ENCODE measurements around the gene DAZAP1.

Gene DAZAP1

DNA sequence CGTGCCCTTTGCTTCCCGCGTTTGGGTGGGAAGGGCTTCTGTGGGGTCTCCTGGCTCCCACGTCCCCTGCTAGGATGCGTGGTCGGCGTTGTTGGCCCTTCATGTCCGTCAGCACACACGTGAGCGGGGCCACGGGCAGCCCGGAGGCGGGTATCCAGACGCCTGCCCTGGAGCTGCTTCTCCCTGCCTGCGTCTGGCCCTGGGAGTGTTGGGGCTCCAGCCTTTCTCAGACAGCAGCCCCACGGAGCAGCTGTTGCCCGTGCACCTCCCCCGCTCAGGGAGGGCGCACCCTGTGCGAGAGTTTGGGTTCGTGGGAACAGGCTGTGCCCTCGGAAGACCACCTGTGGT, 14.5 kb downstream of the DAZAP1 start:
- TF ChIP-seq, protein P1, sequence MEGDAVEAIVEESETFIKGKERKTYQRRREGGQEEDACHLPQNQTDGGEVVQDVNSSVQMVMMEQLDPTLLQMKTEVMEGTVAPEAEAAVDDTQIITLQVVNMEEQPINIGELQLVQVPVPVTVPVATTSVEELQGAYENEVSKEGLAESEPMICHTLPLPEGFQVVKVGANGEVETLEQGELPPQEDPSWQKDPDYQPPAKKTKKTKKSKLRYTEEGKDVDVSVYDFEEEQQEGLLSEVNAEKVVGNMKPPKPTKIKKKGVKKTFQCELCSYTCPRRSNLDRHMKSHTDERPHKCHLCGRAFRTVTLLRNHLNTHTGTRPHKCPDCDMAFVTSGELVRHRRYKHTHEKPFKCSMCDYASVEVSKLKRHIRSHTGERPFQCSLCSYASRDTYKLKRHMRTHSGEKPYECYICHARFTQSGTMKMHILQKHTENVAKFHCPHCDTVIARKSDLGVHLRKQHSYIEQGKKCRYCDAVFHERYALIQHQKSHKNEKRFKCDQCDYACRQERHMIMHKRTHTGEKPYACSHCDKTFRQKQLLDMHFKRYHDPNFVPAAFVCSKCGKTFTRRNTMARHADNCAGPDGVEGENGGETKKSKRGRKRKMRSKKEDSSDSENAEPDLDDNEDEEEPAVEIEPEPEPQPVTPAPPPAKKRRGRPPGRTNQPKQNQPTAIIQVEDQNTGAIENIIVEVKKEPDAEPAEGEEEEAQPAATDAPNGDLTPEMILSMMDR (IDR thresholded peaks at IDR 0.05) = no peak
- H3K27ac ChIP-seq = no peak overlapping the region
- no peak overlapping the region for H3K4me3 ChIP-seq
- no peak for DNase-seq (ENCODE audit: low spot score)

DNA sequence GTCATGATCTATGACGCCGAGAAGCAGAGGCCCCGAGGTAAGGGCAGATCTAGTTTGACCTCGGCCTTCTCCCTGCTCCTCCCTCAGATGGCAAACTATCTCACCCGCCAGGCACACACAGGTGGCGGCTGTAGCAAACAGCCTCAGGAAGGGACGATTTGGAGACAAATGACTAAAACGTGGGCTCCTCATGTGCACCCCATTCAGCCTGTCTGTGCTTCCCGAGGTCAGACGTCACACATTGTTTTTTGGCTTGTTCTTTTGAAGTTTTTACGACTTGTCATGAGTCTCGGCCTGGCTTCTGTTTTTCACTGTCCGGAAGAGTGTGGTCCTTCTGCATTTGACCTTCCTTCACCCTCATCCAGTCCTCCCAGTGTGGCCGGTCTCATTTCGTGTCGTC, 15.0 kb downstream of the DAZAP1 start:
- Histone ChIP-seq H3K4me3 (no peak overlapping the region), H3K27ac (no peak overlapping the region)
- TF ChIP-seq, protein P1 (IDR thresholded peaks at IDR 0.05) = no peak
- DNase-seq (ENCODE audit: low spot score) = no peak

DNA sequence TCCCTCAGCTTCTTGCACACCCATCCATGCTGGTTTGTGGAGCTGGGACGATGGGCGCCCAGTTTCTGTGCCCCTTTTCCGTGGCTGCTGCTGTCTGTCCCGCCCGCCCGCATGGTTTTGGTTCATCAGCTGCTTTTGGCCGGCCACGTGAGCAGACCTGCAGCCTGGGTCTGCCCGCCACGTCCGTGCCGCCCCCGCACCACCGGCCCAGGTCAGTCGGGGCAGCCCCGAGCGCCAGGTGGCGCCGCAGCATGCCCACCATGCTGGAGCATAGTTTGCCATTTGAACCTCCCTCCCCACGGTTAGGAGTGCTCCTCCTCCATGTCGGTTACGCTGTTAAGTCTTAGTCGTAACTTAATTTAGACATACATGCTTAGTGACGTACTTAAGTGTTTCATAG, 15.6 kb downstream of the DAZAP1 start:
- TF ChIP-seq, protein P1 (IDR thresholded peaks at IDR 0.05) = no peak
- no peak for DNase-seq (ENCODE audit: low spot score)
- Histone ChIP-seq H3K4me3 (no peak overlapping the region), H3K27ac (no peak overlapping the region)

DNA sequence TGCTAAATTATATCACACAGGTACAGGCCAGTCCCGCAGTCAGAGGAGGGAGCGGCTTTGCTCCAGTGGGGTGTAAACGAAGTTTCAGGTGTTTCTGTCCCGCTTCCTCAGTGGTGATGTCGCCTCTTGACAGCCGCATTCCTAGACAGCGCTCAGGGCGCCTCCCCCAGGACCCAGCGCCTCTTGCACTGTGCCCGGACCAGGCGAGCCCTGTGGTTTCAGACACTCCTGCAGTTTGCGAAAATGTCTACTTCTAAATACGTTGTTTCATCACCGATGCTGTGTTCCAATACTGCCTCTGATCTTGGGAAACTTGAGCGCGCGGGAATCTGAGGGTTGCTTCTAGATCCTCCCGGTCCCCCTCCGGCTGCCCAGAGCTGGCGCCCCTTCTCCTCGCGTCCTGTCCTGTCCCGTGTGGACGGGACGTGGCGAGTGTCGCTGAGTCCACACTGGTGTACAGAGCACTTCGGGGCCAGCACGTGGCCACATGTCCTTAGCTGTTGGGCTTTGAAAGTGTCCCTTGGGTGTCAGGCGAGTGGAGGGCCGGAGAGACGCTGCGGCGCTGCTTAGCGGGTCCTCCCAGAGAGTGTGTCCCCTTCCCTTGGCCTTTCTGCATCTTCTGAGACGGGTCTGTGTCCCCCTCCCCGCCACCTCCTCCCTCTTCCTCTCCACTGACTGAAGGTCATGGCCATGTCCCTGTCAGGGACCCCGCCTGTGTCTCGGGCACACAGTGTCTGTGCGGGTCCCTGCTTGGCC, 16.2 kb downstream of the DAZAP1 start:
- DNase-seq (ENCODE audit: low spot score) = no peak
- Histone ChIP-seq H3K4me3 (no peak overlapping the region), H3K27ac (no peak overlapping the region)
- TF ChIP-seq, protein P1 (IDR thresholded peaks at IDR 0.05) = no peak

DNA sequence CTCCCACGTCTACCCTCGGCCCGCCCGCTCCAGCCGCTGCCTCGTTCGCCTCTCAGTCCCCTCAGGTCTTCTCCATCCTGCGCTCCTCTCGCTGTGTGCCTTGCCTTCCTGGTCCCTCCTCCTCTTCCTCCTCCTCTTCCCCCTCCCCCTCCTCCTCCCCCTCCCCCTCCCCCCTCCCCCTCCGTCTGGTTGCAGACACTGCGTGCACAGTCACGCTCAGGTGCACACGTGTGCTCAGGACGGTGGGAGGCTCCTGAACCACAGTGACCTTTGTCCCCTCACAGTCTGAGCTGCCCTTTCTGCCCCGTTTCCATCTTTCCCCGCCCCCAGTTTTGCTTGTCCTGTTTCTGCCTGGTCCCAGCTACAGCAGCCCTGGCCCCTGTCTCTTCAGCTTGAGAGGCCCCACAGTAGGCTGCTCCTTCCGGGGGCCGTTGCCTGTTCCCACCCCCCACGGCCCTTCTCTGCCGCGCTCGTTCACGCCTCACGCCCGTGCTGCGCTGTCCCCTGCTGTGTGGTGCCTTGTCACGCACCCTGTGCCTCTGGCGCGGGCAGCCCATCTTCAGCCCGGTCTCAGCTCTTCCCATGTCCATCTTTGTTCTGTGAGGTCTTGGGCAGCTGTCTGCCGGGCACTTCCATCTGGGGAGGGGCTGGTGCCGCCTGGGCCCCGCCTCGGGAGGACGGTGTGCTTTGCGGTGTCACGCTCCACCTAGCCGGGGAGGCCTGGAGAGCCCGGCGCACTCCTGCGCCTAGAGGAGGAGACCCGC, 17.0 kb downstream of the DAZAP1 start:
- no peak overlapping the region for H3K27ac ChIP-seq
- TF ChIP-seq, protein P1 (IDR thresholded peaks at IDR 0.05) = no peak

DNA sequence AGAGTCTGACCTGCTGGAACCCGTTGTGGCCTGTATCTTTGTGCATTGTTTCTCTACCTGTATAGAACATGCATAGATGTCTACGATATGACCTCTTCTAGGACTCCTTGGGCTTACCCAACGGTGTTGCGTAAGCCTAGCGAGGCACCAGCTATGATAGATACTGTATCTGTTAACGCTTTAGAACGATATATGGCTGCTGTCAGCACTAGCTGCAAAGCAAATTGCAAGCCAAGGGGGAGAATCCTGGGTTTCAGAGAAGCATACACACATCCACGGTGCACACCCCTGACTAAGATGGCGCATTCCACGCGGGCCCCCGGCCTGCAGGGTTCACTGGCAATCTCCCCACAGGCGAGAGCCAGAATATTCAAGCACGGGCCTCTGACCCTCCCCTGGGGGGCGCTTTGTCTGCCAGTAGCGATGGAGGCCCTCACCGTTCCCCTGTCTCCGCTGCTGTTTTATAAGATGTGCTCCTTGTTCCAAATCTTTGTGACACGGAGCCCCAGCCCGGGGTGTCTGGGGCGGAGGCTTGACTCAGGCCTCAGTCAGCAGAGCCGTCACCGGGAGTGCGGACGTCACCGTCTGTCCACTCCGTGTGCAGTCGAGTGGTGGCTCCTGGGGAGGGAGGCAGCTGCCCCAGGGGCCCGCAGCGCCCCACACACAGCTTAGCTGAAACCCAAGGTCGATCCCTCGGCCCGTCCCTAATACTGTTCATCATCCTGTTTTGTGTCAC, 17.9 kb downstream of the DAZAP1 start:
- no peak for DNase-seq (ENCODE audit: low spot score)
- TF ChIP-seq, protein P1 (IDR thresholded peaks at IDR 0.05) = no peak
- Histone ChIP-seq H3K27ac (no peak overlapping the region), H3K4me3 (no peak overlapping the region)

More for the DNA sequence above, 17.0 kb downstream of the DAZAP1 start:
- H3K4me3 ChIP-seq = no peak overlapping the region
- no peak for DNase-seq (ENCODE audit: low spot score)

Data from coronary artery (tissue), 2 donors.